GM18873 (cell line): ENCODE results near the gene SEMA3B.
A peak's percentile ranks its signal among the peaks of the same experiment; 100 is the strongest.
"Not testable (repeated sequence)": the region's sequence is repeated elsewhere in the genome, so short reads cannot be mapped to it uniquely, and the experiment has no call there.

ENCODE experiments used
- ATAC-seq: cut with Tn5 transposase; IDR thresholded peaks from one replicate; pipeline ENCODE4 v1.9.1; 2021; ENCODE audit warnings: mild to moderate bottlenecking, moderate library complexity, moderate number of reproducible peaks; ENCODE audit not compliant: unreplicated experiment, low FRiP score

The SEMA3B gene

DNA sequence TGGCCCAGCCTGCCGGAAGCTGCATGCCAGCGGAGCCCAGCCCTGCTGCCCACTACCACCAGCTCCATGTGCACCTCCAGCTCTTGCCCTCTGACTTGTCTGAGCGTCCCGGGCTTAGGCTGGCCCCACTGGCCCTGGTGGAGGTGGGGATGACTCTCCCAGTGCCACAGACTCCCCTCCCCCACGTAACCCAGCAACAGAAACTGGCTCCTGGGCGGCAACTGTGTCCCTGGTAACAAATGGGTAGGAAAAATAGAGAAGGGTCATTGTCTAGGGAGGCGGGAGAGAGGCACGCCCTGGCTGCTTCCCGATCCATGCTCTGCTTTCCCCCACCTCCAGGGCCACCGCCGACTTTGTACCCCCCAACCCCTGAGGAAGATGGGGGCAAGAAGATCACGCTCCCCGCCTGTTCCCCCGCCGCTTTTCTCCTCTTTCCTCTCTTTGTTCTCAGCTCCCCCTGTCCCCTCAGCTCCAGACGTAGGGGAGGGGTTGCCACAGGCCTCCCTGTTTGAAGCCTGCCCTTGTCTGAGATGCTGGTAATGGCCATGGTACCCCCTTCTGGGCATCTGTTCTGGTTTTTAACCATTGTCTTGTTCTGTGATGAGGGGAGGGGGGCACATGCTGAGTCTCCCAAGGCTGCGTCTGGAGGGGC lies 10.8 kb upstream of the SEMA3B start:
- no peak for ATAC-seq

- no peak for ATAC-seq
Measured at GRCh38 chr3:50258979-50259378, 10.0 kb upstream of the SEMA3B start.

DNA sequence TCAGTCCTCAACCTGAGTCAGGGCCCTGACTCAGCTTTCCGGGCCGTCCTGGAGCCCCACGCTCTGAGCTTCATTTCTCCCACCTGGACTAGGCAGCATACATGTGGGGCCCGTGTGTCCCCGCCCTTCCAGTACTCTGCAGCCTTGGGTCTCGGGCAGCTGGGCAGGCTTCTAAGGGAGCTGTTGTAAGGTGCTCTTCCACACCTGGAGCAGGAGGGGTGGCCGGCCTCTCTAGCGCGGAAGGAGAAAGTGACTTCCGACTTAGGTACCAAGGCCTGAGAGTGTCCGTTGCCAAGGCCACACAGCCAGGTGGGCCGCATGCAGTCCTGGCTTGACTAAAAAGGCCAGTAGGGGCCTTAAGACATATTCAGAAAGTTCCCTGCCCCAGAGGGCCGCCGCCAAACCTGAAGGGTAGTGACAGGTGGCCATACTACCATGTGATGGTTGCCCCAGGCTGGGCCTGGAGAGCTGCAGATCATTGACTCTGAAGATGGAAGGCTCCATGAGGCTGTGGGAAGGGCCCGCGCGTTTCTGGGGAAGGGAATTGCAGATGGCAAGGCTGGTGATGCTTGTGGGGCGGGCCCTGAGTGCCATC lies 9.4 kb upstream of the SEMA3B start:
- peak; percentile 19 for ATAC-seq

DNA sequence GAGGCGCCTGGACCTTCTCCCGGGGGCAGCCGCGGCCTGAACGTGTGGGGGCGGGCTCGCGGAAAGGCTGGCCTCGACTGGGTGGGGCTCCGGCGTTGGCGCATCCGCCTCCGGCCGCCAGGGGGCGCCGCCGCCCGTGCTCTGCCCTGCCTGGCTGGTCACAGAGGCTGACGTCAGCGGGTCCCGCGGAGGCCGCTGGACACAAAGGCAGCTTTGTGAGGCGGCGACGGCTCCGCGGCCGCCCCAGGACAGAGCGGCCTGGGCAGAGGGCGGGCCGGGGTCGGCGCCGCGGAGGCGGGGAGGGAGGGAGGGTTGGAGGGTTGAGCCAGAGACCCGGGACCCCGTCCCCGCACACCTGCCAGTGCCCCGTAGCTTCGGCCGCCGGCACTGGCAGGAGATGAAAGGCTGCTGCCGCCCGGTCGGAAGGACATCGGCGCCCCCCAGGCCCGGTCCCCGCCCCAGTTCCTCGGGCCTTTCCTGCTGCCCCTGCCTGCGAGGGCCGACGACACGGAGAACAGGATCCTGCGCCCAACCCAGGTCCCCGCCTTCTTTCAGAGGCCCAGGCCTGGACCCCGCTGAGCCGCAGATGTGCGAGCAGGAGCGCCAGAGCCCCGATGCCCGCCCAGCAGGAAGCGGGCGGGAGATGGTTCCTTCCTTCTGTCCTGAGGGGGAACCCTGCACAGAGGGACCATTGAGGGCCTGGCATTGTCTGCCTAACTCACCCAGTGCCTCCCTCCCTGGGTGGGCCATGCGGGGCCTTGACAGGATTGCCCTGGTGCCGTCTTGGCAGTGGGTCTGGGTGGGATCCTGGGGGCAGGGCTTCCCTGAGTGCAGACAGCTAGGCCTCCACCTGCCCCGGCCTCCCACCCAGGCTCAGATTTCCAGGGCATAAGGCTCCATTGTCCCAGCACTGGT lies 8.7 kb upstream of the SEMA3B start:
- peak; percentile 68 for ATAC-seq

DNA sequence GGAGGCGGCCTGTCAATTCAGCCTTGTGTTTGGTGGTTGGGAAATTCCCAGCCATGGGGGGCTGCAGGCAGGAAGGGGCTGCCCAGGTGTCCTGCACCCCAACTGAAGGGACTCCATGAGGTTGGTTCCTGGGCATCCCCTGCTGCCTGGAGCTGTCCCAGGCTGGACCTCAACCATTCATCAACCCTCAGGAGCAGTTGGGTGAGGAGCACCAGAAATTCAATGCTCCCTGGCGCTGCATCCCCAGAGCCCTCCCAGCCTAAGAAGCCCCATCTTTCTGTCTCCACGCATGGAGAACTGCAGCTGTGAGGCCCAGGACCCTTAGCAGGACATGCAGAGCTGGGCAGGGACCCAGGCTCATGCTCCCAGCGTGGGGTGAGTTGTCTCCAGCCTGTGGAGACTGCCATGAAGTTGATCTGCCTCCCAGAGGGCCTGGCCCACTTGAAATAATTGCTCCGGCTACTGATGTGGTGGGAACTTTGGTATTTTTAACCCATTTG lies 8.0 kb upstream of the SEMA3B start:
- ATAC-seq = no peak

DNA sequence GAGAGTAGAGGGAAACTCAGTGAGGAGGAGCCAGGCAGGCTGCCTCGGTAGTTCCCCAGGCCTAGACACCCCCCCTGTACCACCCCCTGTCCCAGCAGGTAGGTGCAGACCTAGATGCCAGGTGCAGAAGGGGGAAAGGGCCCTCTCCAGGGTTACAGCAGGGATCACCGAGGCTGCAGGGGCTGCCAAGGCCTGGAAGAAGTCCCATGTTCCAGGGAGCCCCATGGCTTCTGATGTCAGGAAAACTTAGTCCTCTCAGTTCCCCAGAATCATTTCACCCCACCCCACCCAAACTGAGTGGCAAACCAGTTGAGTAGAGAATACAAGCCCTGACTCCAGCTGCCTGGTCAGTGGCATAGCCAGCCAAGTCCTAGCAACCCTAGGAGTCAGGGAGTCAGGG lies 7.4 kb upstream of the SEMA3B start:
- ATAC-seq = no peak

GRCh38 chr3:50262200-50262599 lies 6.7 kb upstream of the SEMA3B start:
- ATAC-seq = not testable (repeated sequence)

GRCh38 chr3:50262778-50263177 lies 6.2 kb upstream of the SEMA3B start:
- no peak for ATAC-seq

DNA sequence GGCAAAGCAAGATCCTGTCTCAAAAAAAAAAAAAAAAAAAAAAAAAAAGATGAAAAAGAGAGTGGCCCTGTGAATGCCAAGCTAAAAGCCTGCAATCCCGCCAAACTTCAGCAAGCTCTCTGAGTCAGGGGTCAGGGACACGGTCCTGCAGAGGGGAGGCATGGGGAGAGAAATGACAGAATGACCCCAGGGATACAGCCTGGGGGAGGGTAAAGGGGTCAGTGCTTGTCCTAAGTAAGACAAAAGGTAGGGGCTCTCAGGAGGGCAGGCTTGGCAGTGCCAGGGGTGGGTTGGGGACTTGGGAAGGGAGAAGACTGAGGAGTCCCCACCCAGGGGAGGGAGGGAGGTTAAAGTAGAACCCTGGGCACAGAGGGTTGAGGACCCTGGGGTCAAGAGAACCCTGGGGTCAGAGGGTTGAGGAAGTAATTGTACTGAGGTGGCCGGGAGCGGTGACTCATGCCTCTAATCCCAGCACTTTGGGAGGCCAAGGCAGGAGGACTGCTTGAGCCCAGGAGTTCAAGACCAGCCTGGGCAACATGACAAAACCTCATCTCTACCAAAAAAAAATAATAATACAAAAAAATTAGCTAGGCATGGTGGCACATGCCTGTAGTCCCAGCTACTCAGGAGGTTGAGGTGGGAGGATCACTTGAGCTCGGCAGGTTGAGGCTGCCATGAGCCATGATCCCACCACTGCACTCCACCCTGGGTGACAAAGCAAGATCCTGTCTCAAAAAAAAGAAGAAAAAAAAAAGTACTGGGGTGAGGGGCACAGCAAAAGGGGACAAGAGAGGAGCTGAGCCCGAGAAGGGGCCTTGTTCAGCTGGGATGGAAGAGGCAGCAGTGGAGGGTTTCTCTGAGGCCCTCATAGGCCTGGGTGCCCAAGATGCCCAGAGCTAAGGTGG lies 5.2 kb upstream of the SEMA3B start:
- no peak for ATAC-seq

- ATAC-seq = no peak
Measured at GRCh38 chr3:50264383-50264963, 4.5 kb upstream of the SEMA3B start.

- no peak for ATAC-seq
Measured at GRCh38 chr3:50264964-50265485, 3.9 kb upstream of the SEMA3B start.

DNA sequence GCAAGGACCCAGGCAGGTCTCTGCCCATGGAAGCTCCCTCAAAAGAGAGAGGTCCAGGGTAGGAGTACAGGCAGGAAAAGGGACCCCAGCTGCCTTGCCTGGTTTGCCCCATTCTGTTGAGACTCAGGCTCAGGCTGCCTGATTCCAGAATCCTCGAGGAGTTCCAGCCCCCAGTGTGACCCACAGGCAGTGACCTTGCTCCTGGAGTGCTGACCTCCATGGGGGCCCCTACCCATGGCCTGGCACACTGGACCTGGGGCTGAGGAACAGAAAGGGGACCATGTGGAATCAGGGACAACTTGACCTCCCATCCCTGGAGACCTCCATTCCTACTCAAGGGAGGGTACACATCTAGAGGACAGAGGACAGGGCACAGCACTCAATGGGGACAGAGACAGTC lies 3.4 kb upstream of the SEMA3B start:
- ATAC-seq = no peak

DNA sequence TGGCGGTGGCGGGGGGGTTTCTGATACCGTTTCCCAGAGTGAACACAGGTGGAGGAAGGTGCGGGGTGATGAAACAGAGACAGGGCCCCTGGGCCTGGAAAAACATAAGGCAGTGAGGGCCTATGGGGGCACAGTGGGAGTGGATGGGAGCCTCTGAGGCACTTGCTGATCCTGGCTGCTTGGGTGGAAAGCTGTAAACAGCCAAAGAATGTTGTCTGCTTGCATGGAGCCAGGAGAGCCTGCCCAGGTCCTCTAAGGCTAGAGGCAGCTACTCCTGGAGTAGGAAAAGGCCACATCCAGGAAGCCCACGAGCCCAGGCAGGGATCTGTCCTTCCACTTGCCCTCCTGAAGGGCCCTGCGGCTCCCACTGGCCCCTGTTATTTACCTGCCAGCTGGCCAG lies 2.9 kb upstream of the SEMA3B start:
- no peak for ATAC-seq

GRCh38 chr3:50266836-50267235 lies 2.1 kb upstream of the SEMA3B start:
- no peak for ATAC-seq

GRCh38 chr3:50267280-50267913 lies 1.6 kb upstream of the SEMA3B start:
- ATAC-seq = no peak

DNA sequence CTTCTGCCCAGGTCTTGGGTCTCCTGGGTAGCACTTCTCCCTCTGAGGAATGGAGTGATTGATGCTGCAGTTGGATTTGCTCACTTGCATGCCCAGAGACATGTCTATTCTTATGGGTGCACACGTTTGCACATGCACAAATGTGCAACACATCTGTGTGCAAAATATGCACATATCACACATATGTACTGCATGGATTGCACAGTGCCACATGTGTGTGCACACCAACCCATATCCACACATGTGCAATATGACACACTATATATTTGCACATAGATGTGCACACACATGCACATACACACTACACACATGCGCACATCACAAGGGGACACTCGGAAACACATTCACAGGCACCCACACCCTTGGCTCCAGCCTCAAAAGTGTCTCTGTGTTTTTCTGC lies 671 bp upstream of the SEMA3B start:
- no peak for ATAC-seq

DNA sequence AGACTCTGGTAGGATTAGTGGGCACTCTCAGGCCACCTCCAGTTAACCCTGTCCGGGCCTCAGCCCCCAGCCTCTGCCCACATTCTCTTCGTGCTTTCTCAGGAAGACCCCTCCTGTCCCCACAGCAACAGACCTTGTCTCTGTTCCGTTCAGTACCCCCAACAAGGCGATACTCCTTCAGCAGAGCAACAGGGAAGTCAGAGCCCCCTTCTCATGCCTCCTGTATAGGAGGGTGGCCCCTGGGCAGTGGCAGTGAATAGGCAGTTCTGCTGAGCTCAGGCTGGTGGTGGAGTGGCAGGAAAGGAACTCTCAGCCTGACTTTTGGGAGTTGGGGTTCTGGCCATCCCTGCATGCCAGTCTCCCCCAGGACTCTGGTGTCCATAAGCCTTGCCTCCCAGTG lies 513 bp downstream of the SEMA3B start:
- ATAC-seq = no peak

- no peak for ATAC-seq
Measured at GRCh38 chr3:50269977-50270413, 1.0 kb downstream of the SEMA3B start.
